ENCODE results near the gene NFAT5. TPM values are rescaled to one million over a fixed set of nuclear protein-coding genes. Genes with fewer than 3 reads are reported as not detected.
"Not testable (repeated sequence)": the region's sequence is repeated elsewhere in the genome, so short reads cannot be mapped to it uniquely, and the experiment has no call there.

NFAT5 gene
- polyA plus RNA-seq, 1 donor = 26.8 TPM

GRCh38 chr16:69566981-69567680 lies 1.4 kb downstream of the NFAT5 start:
- Histone ChIP-seq H3K4me3 (ENCODE audit: low read length) (peak overlapping the region; percentile 96), H3K4me1 (ENCODE audit: control insufficient read depth, insufficient read depth, low read length) (peaks cover 17% of the 10 kb centered on the region), H3K27ac (ENCODE audit: low read length) (peak overlapping the region; percentile 96), H3K36me3 (ENCODE audit: control insufficient read depth, insufficient read depth, low read length) (peaks cover 2% of the 10 kb centered on the region), H3K9me3 (ENCODE audit: control insufficient read depth, low read depth, low read length) (no peaks in the 10 kb centered on the region), H3K27me3 (ENCODE audit: control insufficient read depth, insufficient read depth, low read length) (no peaks in the 10 kb centered on the region)
- 0% methylated on average over 3 of the region's 9 CpGs for WGBS (ENCODE audit: insufficient coverage, low lambda C conversion rate)
- DNase-seq = peak in 1 of 2 donors; percentile 69

- WGBS (ENCODE audit: insufficient coverage, low lambda C conversion rate) = 80% methylated on average over 1 of the region's 2 CpGs
- Histone ChIP-seq H3K4me1 (ENCODE audit: control insufficient read depth, insufficient read depth, low read length) (peaks cover 9% of the 10 kb centered on the region), H3K36me3 (ENCODE audit: control insufficient read depth, insufficient read depth, low read length) (peaks cover 2% of the 10 kb centered on the region), H3K27ac (ENCODE audit: low read length) (no peak overlapping the region), H3K9me3 (ENCODE audit: control insufficient read depth, low read depth, low read length) (no peaks in the 10 kb centered on the region), H3K27me3 (ENCODE audit: control insufficient read depth, insufficient read depth, low read length) (no peaks in the 10 kb centered on the region), H3K4me3 (ENCODE audit: low read length) (no peak overlapping the region)
- no peak for DNase-seq
These were observed 2.9 kb downstream of the NFAT5 start for GRCh38 chr16:69568676-69569075.

GRCh38 chr16:69578771-69579170 lies 13.0 kb downstream of the NFAT5 start:
- H3K4me1 ChIP-seq (ENCODE audit: control insufficient read depth, insufficient read depth, low read length); DNase-seq; H3K27ac ChIP-seq (ENCODE audit: low read length); H3K4me3 ChIP-seq (ENCODE audit: low read length); H3K9me3 ChIP-seq (ENCODE audit: control insufficient read depth, low read depth, low read length); H3K27me3 ChIP-seq (ENCODE audit: control insufficient read depth, insufficient read depth, low read length): not testable (repeated sequence)
- H3K36me3 ChIP-seq (ENCODE audit: control insufficient read depth, insufficient read depth, low read length) = peaks cover 16% of the 10 kb centered on the region
- WGBS (ENCODE audit: insufficient coverage, low lambda C conversion rate) = 100% methylated on average over 1 of the region's 9 CpGs

- no peaks in the 10 kb centered on the region for H3K4me1 ChIP-seq (ENCODE audit: control insufficient read depth, insufficient read depth, low read length)
- no peak for DNase-seq
- H3K27ac ChIP-seq (ENCODE audit: low read length) = no peak overlapping the region
- H3K27me3 ChIP-seq (ENCODE audit: control insufficient read depth, insufficient read depth, low read length) = no peaks in the 10 kb centered on the region
- H3K4me3 ChIP-seq (ENCODE audit: low read length) = no peak overlapping the region
- no CpG with 5 or more reads among the region's 2 CpGs for WGBS (ENCODE audit: insufficient coverage, low lambda C conversion rate)
- no peaks in the 10 kb centered on the region for H3K9me3 ChIP-seq (ENCODE audit: control insufficient read depth, low read depth, low read length)
- H3K36me3 ChIP-seq (ENCODE audit: control insufficient read depth, insufficient read depth, low read length) = peaks cover 16% of the 10 kb centered on the region
These were observed 14.2 kb downstream of the NFAT5 start for GRCh38 chr16:69579783-69580481.

- Histone ChIP-seq H3K4me3 (ENCODE audit: low read length) (no peak overlapping the region), H3K27ac (ENCODE audit: low read length) (no peak overlapping the region), H3K4me1 (ENCODE audit: control insufficient read depth, insufficient read depth, low read length) (no peaks in the 10 kb centered on the region), H3K36me3 (ENCODE audit: control insufficient read depth, insufficient read depth, low read length) (peaks cover 14% of the 10 kb centered on the region), H3K9me3 (ENCODE audit: control insufficient read depth, low read depth, low read length) (no peaks in the 10 kb centered on the region), H3K27me3 (ENCODE audit: control insufficient read depth, insufficient read depth, low read length) (no peaks in the 10 kb centered on the region)
- DNase-seq = no peak
These were observed 15.5 kb downstream of the NFAT5 start for GRCh38 chr16:69581297-69581696.

GRCh38 chr16:69584493-69584892 lies 18.7 kb downstream of the NFAT5 start:
- WGBS (ENCODE audit: insufficient coverage, low lambda C conversion rate) = no CpG with 5 or more reads among the region's 5 CpGs
- not testable (repeated sequence) for H3K36me3 ChIP-seq (ENCODE audit: control insufficient read depth, insufficient read depth, low read length); DNase-seq; H3K27me3 ChIP-seq (ENCODE audit: control insufficient read depth, insufficient read depth, low read length); H3K9me3 ChIP-seq (ENCODE audit: control insufficient read depth, low read depth, low read length); H3K27ac ChIP-seq (ENCODE audit: low read length); H3K4me1 ChIP-seq (ENCODE audit: control insufficient read depth, insufficient read depth, low read length); H3K4me3 ChIP-seq (ENCODE audit: low read length)

GRCh38 chr16:69589434-69590269 lies 23.9 kb downstream of the NFAT5 start:
- Histone ChIP-seq H3K27ac (ENCODE audit: low read length) (no peak overlapping the region), H3K4me1 (ENCODE audit: control insufficient read depth, insufficient read depth, low read length) (peaks cover 6% of the 10 kb centered on the region), H3K36me3 (ENCODE audit: control insufficient read depth, insufficient read depth, low read length) (peaks cover 2% of the 10 kb centered on the region), H3K27me3 (ENCODE audit: control insufficient read depth, insufficient read depth, low read length) (no peaks in the 10 kb centered on the region), H3K4me3 (ENCODE audit: low read length) (no peak overlapping the region), H3K9me3 (ENCODE audit: control insufficient read depth, low read depth, low read length) (no peaks in the 10 kb centered on the region)
- no peak for DNase-seq
- WGBS (ENCODE audit: insufficient coverage, low lambda C conversion rate) = 70% methylated on average over 4 of the region's 7 CpGs

- no peak overlapping the region for H3K4me3 ChIP-seq (ENCODE audit: low read length)
- 60% methylated on average over 1 of the region's 3 CpGs for WGBS (ENCODE audit: insufficient coverage, low lambda C conversion rate)
These were observed 24.8 kb downstream of the NFAT5 start for GRCh38 chr16:69590590-69590989.

GRCh38 chr16:69593751-69594255 lies 28.0 kb downstream of the NFAT5 start:
- 88% methylated on average over 1 of the region's 4 CpGs for WGBS (ENCODE audit: insufficient coverage, low lambda C conversion rate)
- H3K4me3 ChIP-seq (ENCODE audit: low read length) = no peak overlapping the region
- H3K9me3 ChIP-seq (ENCODE audit: control insufficient read depth, low read depth, low read length) = no peaks in the 10 kb centered on the region
- peaks cover 12% of the 10 kb centered on the region for H3K4me1 ChIP-seq (ENCODE audit: control insufficient read depth, insufficient read depth, low read length)
- H3K27ac ChIP-seq (ENCODE audit: low read length) = peak overlapping the region; percentile 24
- peak; percentile 1 to 61 for DNase-seq
- no peaks in the 10 kb centered on the region for H3K36me3 ChIP-seq (ENCODE audit: control insufficient read depth, insufficient read depth, low read length)
- no peaks in the 10 kb centered on the region for H3K27me3 ChIP-seq (ENCODE audit: control insufficient read depth, insufficient read depth, low read length)

More at GRCh38 chr16:69590590-69590989, 24.8 kb downstream of the NFAT5 start:
- Histone ChIP-seq H3K27ac (ENCODE audit: low read length) (no peak overlapping the region), H3K36me3 (ENCODE audit: control insufficient read depth, insufficient read depth, low read length) (peaks cover 2% of the 10 kb centered on the region), H3K27me3 (ENCODE audit: control insufficient read depth, insufficient read depth, low read length) (no peaks in the 10 kb centered on the region), H3K9me3 (ENCODE audit: control insufficient read depth, low read depth, low read length) (no peaks in the 10 kb centered on the region), H3K4me1 (ENCODE audit: control insufficient read depth, insufficient read depth, low read length) (peaks cover 9% of the 10 kb centered on the region)
- DNase-seq = no peak

All from large intestine (tissue), 3 donors.